GM23338 (cell line): ENCODE results near the gene KIAA1549.

Experiments used
- CTCF ChIP-seq, 2 experiments: fragments of 200-600 bp in 1 of 2; sonication (generic) in 1 of 2; conservative IDR thresholded peaks; 2 replicates each; pipeline versions ENCODE4 v1.5.1 to v1.6.1; 2016 to 2017; ENCODE audit warnings: antibody characterized with exemption in 2 of 2, low read depth in 2 of 2, mild to moderate bottlenecking in 2 of 2, moderate library complexity in 1 of 2
- ZNF114 ChIP-seq: fragments of 250-450 bp; sonication (Bioruptor Pico); IDR thresholded peaks from 2 replicates; pipeline ENCODE4 v1.5.0; 2020; ENCODE audit warnings: mild to moderate bottlenecking, moderate library complexity

GRCh38 chr7:138916731-138917130 is 64.5 kb downstream of the KIAA1549 start:
- TF ChIP-seq CTCF (conservative IDR thresholded peaks at IDR 0.05; ENCODE audit: low read depth in 2 of 2) (no peak), ZNF114 (CRISPR knock-in tag) (no peak)
